Measurements from ENCODE around the gene RUFY3.

The RUFY3 gene

GRCh38 chr4:70818921-70819320 lies 97.2 kb downstream of the RUFY3 start:
- DNase-seq (ENCODE audit: low read depth) = no peak
- in situ Hi-C loops (cut with HindIII; ENCODE audit: low sequenced_read_pairs) = no loop called here
- TF ChIP-seq CTCF (IDR thresholded peaks at IDR 0.05; ENCODE audit: low read depth, low read length, missing control alignments) = no peak
- H3K4me3 ChIP-seq (ENCODE audit: low read depth, low read length) = no peak overlapping the region

- in situ Hi-C loops (cut with HindIII; ENCODE audit: low sequenced_read_pairs) = loop anchor here (25.0 kb wide), 1 partner anchor 158 kb away; the partner anchor contains the start of gene DCK
- TF ChIP-seq CTCF (IDR thresholded peaks at IDR 0.05; ENCODE audit: low read depth, low read length, missing control alignments) = no peak
- no peak for DNase-seq (ENCODE audit: low read depth)
- no peak overlapping the region for H3K4me3 ChIP-seq (ENCODE audit: low read depth, low read length)
Measured at GRCh38 chr4:70829015-70829414, 107.3 kb downstream of the RUFY3 start.

GRCh38 chr4:70829492-70829891 lies 107.7 kb downstream of the RUFY3 start:
- DNase-seq (ENCODE audit: low read depth) = no peak
- in situ Hi-C loops (cut with HindIII; ENCODE audit: low sequenced_read_pairs) = loop anchor here (25.0 kb wide), 1 partner anchor 158 kb away; the partner anchor contains the start of gene DCK
- H3K4me3 ChIP-seq (ENCODE audit: low read depth, low read length) = no peak overlapping the region
- no peak for TF ChIP-seq CTCF (IDR thresholded peaks at IDR 0.05; ENCODE audit: low read depth, low read length, missing control alignments)

GRCh38 chr4:70830054-70830453 lies 108.3 kb downstream of the RUFY3 start:
- no peak for DNase-seq (ENCODE audit: low read depth)
- in situ Hi-C loops (cut with HindIII; ENCODE audit: low sequenced_read_pairs) = loop anchor here (25.0 kb wide), 1 partner anchor 157 kb away; the partner anchor contains the start of gene DCK
- no peak for TF ChIP-seq CTCF (IDR thresholded peaks at IDR 0.05; ENCODE audit: low read depth, low read length, missing control alignments)
- no peak overlapping the region for H3K4me3 ChIP-seq (ENCODE audit: low read depth, low read length)

- no peak overlapping the region for H3K4me3 ChIP-seq (ENCODE audit: low read depth, low read length)
- TF ChIP-seq CTCF (IDR thresholded peaks at IDR 0.05; ENCODE audit: low read depth, low read length, missing control alignments) = no peak
- no peak for DNase-seq (ENCODE audit: low read depth)
- in situ Hi-C loops (cut with HindIII; ENCODE audit: low sequenced_read_pairs) = loop anchor here (25.0 kb wide), 1 partner anchor 156 kb away; the partner anchor contains the start of gene DCK
Measured at GRCh38 chr4:70831293-70831692, 109.5 kb downstream of the RUFY3 start.

GRCh38 chr4:70833675-70834074 lies 111.9 kb downstream of the RUFY3 start:
- no peak overlapping the region for H3K4me3 ChIP-seq (ENCODE audit: low read depth, low read length)
- DNase-seq (ENCODE audit: low read depth) = peak; percentile 22
- in situ Hi-C loops (cut with HindIII; ENCODE audit: low sequenced_read_pairs) = loop anchor here (25.0 kb wide), 1 partner anchor 154 kb away; the partner anchor contains the start of gene DCK
- no peak for TF ChIP-seq CTCF (IDR thresholded peaks at IDR 0.05; ENCODE audit: low read depth, low read length, missing control alignments)
